NCI-H526 (cell line): ENCODE data around the gene GNG8.
"Not testable (repeated sequence)": the region's sequence is repeated elsewhere in the genome, so short reads cannot be mapped to it uniquely, and the experiment has no call there.

ENCODE experiments used
- DNase-seq, 2 experiments: peaks; one replicate each; lab custom pipeline; 2025; lab: John Stamatoyannopoulos, UW

The GNG8 gene

GRCh38 chr19:46646402-46646801, 10.4 kb upstream of the GNG8 start:
- DNase-seq = no peak

- no peak for DNase-seq
These were observed 8.7 kb upstream of the GNG8 start for GRCh38 chr19:46644720-46645119.

- no peak for DNase-seq
These were observed 4.7 kb upstream of the GNG8 start for GRCh38 chr19:46640656-46641055.

GRCh38 chr19:46639358-46640182, 3.6 kb upstream of the GNG8 start:
- DNase-seq = no peak

GRCh38 chr19:46637224-46637623, 1.2 kb upstream of the GNG8 start:
- DNase-seq = no peak

- DNase-seq = peak in 1 of 2 experiments; percentile 49
These were observed 1.3 kb downstream of the GNG8 start for GRCh38 chr19:46634656-46635218.

- DNase-seq = peak in 1 of 2 experiments; percentile 86
These were observed 1.9 kb downstream of the GNG8 start for GRCh38 chr19:46634045-46634655.

- no peak for DNase-seq
These were observed 2.9 kb downstream of the GNG8 start for GRCh38 chr19:46633130-46633529.

- DNase-seq = no peak
These were observed 4.5 kb downstream of the GNG8 start for GRCh38 chr19:46631481-46631880.

- no peak for DNase-seq
These were observed 5.3 kb downstream of the GNG8 start for GRCh38 chr19:46630586-46631205.

- DNase-seq = no peak
These were observed 6.4 kb downstream of the GNG8 start for GRCh38 chr19:46629546-46630025.

- not testable (repeated sequence) for DNase-seq
These were observed 7.0 kb downstream of the GNG8 start for GRCh38 chr19:46628970-46629369.

GRCh38 chr19:46626446-46626845, 9.6 kb downstream of the GNG8 start:
- DNase-seq = no peak

GRCh38 chr19:46625731-46626130, 10.3 kb downstream of the GNG8 start:
- DNase-seq = no peak

- DNase-seq = no peak
These were observed 10.9 kb downstream of the GNG8 start, which contains the start of gene PTGIR for GRCh38 chr19:46624958-46625661. PTGIR (minus strand) TSS chr19:46625089; CDS start chr19:46624225, 864 bp downstream.

GRCh38 chr19:46623915-46624502, 12.0 kb downstream of the GNG8 start:
- no peak for DNase-seq

GRCh38 chr19:46622118-46622446, 13.9 kb downstream of the GNG8 start:
- DNase-seq = no peak

GRCh38 chr19:46621191-46622117, 14.5 kb downstream of the GNG8 start:
- no peak for DNase-seq

GRCh38 chr19:46620716-46621115, 15.3 kb downstream of the GNG8 start:
- DNase-seq = no peak

GRCh38 chr19:46620267-46620666, 15.7 kb downstream of the GNG8 start:
- no peak for DNase-seq
